DND-41 (cell line): Measurements from ENCODE around the gene MRTFA.
"Not testable (repeated sequence)": the region's sequence is repeated elsewhere in the genome, so short reads cannot be mapped to it uniquely, and the experiment has no call there.

Experiments
- ATAC-seq: fragments of 200-7000 bp; cut with Tn5 transposase; 3 replicates; pipeline ENCODE4 v1.9.1; 2021; ENCODE audit warnings: low read depth; ENCODE audit not compliant: insufficient read depth
- DNase-seq: peaks from one replicate; pipeline ENCODE4 v3.0.0-alpha.2; 2020
- H2AFZ ChIP-seq: 2 replicates; pipeline ENCODE4 v1.6.0; 2012; ENCODE audit warnings: low read depth, low read length
- H3K27ac ChIP-seq: 2 replicates; pipeline ENCODE4 v1.5.1; 2012; ENCODE audit warnings: low read length, inconsistent platforms
- H3K27me3 ChIP-seq: fragments of 200-600 bp; sonication (generic); 2 replicates; pipeline ENCODE4 v1.6.0; 2012; ENCODE audit warnings: low read length, mild to moderate bottlenecking, inconsistent platforms; ENCODE audit not compliant: insufficient read depth, poor library complexity
- H3K36me3 ChIP-seq: 2 replicates; pipeline ENCODE4 v1.5.1; 2012; ENCODE audit warnings: low read length, inconsistent platforms; ENCODE audit not compliant: insufficient read depth
- H3K4me1 ChIP-seq: 2 replicates; pipeline ENCODE4 v1.5.1; 2012; ENCODE audit warnings: mild to moderate bottlenecking, low read length; ENCODE audit not compliant: insufficient read depth
- H3K4me2 ChIP-seq: 2 replicates; pipeline ENCODE4 v1.6.0; 2012; ENCODE audit warnings: mild to moderate bottlenecking, moderate library complexity, low read length, inconsistent platforms; ENCODE audit not compliant: insufficient read depth
- H3K4me3 ChIP-seq, 2 experiments: fragments of 200-600 bp in 1 of 2; shearing (Covaris generic) in 1 of 2; 2 replicates each; pipeline ENCODE4 v1.5.1; 2012 to 2016; ENCODE audit warnings: inconsistent platforms in 2 of 2, low read length in 2 of 2, mild to moderate bottlenecking in 2 of 2, low read depth in 1 of 2, moderate library complexity in 1 of 2
- H3K79me2 ChIP-seq: 2 replicates; pipeline ENCODE4 v1.6.0; 2012; ENCODE audit warnings: low read length, inconsistent platforms; ENCODE audit not compliant: insufficient read depth
- H3K9ac ChIP-seq: 2 replicates; pipeline ENCODE4 v1.6.0; 2012; ENCODE audit warnings: low read depth, mild to moderate bottlenecking, inconsistent platforms, low read length, moderate library complexity
- H3K9me3 ChIP-seq: 2 replicates; pipeline ENCODE4 v1.5.1; 2012; ENCODE audit warnings: low read length, moderate library complexity, mild to moderate bottlenecking, inconsistent platforms; ENCODE audit not compliant: insufficient read depth, severe bottlenecking
- H4K20me1 ChIP-seq: 2 replicates; pipeline ENCODE4 v1.6.0; 2012; ENCODE audit warnings: low read length; ENCODE audit not compliant: insufficient read depth
- CTCF ChIP-seq: IDR thresholded peaks from 2 replicates; pipeline ENCODE4 v1.5.1; 2012; ENCODE audit warnings: borderline replicate concordance, low read length, moderate library complexity, mild to moderate bottlenecking; ENCODE audit not compliant: poor library complexity, severe bottlenecking; ENCODE audit errors: extremely low read depth
- EZH2 ChIP-seq: IDR thresholded peaks from 3 replicates; pipeline ENCODE4 v1.6.1; 2012; ENCODE audit warnings: borderline replicate concordance, low read depth, mild to moderate bottlenecking, moderate library complexity, low read length, inconsistent platforms; ENCODE audit not compliant: severe bottlenecking

MRTFA gene

GRCh38 chr22:40557972-40558371, 78.5 kb downstream of the MRTFA start:
- Histone ChIP-seq H3K4me1 (0 out of 2 replicates have a peak, but pooled peaks cover 3% of the 10 kb centered on the region), H3K4me3 (no peak overlapping the region), H4K20me1 (peaks cover 5% of the 10 kb centered on the region; the same call in 1 of the 2 replicates), H2AFZ (no peak overlapping the region), H3K27ac (no peak overlapping the region), H3K9ac (no peak overlapping the region), H3K36me3 (no peaks in the 10 kb centered on the region), H3K27me3 (no peaks in the 10 kb centered on the region), H3K79me2 (peaks cover 50% of the 10 kb centered on the region), H3K4me2 (no peak overlapping the region), H3K9me3 (no peaks in the 10 kb centered on the region)
- ATAC-seq (no peak), DNase-seq (no peak)
- TF ChIP-seq CTCF (no peak), EZH2 (no peak)

- Histone ChIP-seq H3K27ac (no peak overlapping the region), H3K9ac (no peak overlapping the region), H3K27me3 (no peaks in the 10 kb centered on the region), H3K36me3 (peaks cover 12% of the 10 kb centered on the region), H3K4me2 (no peak overlapping the region), H3K4me3 (no peak overlapping the region), H4K20me1 (peaks cover 2% of the 10 kb centered on the region; the same call in 1 of the 2 replicates), H3K4me1 (0 out of 2 replicates have a peak, but pooled peaks cover 3% of the 10 kb centered on the region), H2AFZ (no peak overlapping the region), H3K79me2 (peaks cover 51% of the 10 kb centered on the region), H3K9me3 (no peaks in the 10 kb centered on the region)
- DNase-seq (no peak), ATAC-seq (no peak)
- TF ChIP-seq CTCF, result no peak
- TF ChIP-seq EZH2, result no peak
Measured at GRCh38 chr22:40556641-40557040, 79.9 kb downstream of the MRTFA start.

- not testable (repeated sequence) for H4K20me1 ChIP-seq, H3K4me1 ChIP-seq, H3K9ac ChIP-seq, H3K9me3 ChIP-seq, H3K4me3 ChIP-seq, DNase-seq, H3K27ac ChIP-seq, H3K4me2 ChIP-seq, ATAC-seq, H3K27me3 ChIP-seq, H2AFZ ChIP-seq
- H3K36me3 ChIP-seq, result peaks cover 21% of the 10 kb centered on the region
- peaks cover 31% of the 10 kb centered on the region for H3K79me2 ChIP-seq
Measured at GRCh38 chr22:40554023-40554422, 82.5 kb downstream of the MRTFA start.

GRCh38 chr22:40553014-40553554, 83.4 kb downstream of the MRTFA start:
- Histone ChIP-seq H2AFZ (no peak overlapping the region), H3K27ac (no peak overlapping the region), H3K4me2 (no peak overlapping the region), H4K20me1 (no peaks in the 10 kb centered on the region; the same call in 1 of the 2 replicates), H3K79me2 (peaks cover 26% of the 10 kb centered on the region), H3K4me1 (no peaks in the 10 kb centered on the region), H3K36me3 (peaks cover 21% of the 10 kb centered on the region), H3K4me3 (no peak overlapping the region), H3K9me3 (no peaks in the 10 kb centered on the region), H3K9ac (no peak overlapping the region), H3K27me3 (no peaks in the 10 kb centered on the region)
- DNase-seq (no peak), ATAC-seq (no peak)
- TF ChIP-seq EZH2 (no peak), CTCF (no peak)
